ENCODE data around the gene TULP1. TPM values are rescaled to one million over a fixed set of nuclear protein-coding genes. Genes with fewer than 3 reads are reported as not detected.
"Not testable (repeated sequence)": the region's sequence is repeated elsewhere in the genome, so short reads cannot be mapped to it uniquely, and the experiment has no call there.

TULP1 gene
- polyA plus RNA-seq, 2 donors, result 0.08 TPM

DNA sequence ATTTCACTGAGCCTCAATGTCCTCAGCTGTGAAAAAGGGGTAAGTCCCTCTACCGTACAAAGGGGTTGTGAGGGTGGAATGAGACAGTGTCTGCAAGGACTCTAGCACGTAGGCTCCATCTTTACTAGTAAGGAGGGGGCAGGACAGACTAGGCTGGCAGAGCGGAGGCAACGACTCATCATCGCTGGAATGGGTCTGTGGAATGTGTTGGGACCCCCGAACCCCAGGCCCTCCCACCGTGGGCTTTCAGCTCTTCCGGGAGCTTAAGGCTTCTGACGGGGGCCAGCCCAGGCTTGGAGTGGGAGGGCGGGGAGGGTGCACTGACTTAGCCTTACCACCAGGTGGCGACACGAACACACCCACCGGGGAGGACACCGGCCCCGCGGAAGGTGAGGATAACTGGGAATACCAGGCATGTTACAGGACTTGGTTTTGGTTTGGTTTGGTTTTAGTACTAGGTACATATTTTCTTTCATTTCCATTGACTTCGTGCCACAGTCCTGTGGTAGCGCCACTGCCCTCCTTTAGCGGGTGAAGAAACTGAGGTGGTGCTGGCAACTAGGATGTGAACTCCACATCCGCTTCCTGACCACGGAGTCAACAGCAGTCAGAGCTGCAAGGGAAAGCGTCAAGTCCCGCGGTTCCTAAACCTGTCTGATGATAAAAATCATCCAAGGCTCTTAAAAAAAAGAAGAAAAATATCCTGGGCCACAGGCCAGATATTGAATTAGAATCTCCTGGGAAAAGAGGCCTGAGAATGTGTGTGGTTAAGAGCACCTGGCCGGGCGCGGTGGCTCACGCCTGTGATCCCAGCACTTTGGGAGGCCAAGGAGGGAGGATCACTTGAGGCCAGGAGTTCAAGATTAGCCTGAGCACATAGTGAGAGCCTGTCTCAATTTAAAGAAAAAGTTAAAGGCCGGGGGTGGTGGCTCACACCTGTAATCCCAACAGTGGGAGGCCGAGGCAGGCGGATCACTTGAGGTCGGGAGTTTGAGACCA lies 10.3 kb upstream of the TULP1 start:
- WGBS, 2 donors, result 31 to 34% methylated on average over 32 of the region's 32 CpGs
- H3K9me3 ChIP-seq (ENCODE audit: control insufficient read depth in 2 of 2, insufficient read depth in 1 of 2, low read depth in 1 of 2, low read length in 1 of 2), result no peaks in the 10 kb centered on the region
- no peaks in the 10 kb centered on the region for H3K36me3 ChIP-seq (ENCODE audit: control insufficient read depth in 2 of 2, insufficient read depth in 2 of 2, low read length in 1 of 2)
- H3K27ac ChIP-seq (ENCODE audit: low read depth in 2 of 2, low read length in 1 of 2), result no peak overlapping the region
- no peaks in the 10 kb centered on the region for H3K27me3 ChIP-seq (ENCODE audit: control insufficient read depth in 1 of 2, insufficient read depth in 2 of 2, low read length in 2 of 2)
- H3K4me1 ChIP-seq (ENCODE audit: control insufficient read depth in 2 of 2, insufficient read depth in 2 of 2, low read length in 1 of 2), result no peaks in the 10 kb centered on the region
- no peak overlapping the region for H3K4me3 ChIP-seq (ENCODE audit: low read depth in 1 of 2, low read length in 2 of 2)

DNA sequence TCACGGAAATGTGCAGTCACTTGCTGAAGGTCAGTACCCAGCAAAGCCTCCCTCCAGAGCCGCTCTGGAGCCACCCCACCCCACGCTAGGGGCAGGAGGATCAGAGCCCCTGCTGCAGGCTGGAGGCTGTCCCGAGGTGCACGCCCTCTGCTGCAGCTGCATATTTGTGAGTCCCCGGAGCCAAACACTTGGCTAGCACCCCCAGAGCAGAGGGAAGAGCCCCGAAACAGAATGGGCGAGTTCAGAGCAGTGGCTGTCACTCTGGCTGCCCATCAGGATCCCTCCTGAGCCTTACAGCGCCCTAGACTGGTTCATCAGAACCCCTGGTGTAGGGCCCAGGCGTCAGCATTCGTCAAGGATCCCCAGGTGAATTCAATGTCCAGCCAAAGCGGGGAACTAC lies 9.5 kb upstream of the TULP1 start:
- Histone ChIP-seq H3K27ac (ENCODE audit: low read depth in 2 of 2, low read length in 1 of 2) (no peak overlapping the region), H3K9me3 (ENCODE audit: control insufficient read depth in 2 of 2, insufficient read depth in 1 of 2, low read depth in 1 of 2, low read length in 1 of 2) (no peaks in the 10 kb centered on the region), H3K4me3 (ENCODE audit: low read depth in 1 of 2, low read length in 2 of 2) (no peak overlapping the region), H3K4me1 (ENCODE audit: control insufficient read depth in 2 of 2, insufficient read depth in 2 of 2, low read length in 1 of 2) (no peaks in the 10 kb centered on the region), H3K27me3 (ENCODE audit: control insufficient read depth in 1 of 2, insufficient read depth in 2 of 2, low read length in 2 of 2) (no peaks in the 10 kb centered on the region), H3K36me3 (ENCODE audit: control insufficient read depth in 2 of 2, insufficient read depth in 2 of 2, low read length in 1 of 2) (no peaks in the 10 kb centered on the region)
- WGBS, 2 donors, result 73 to 78% methylated on average over 12 of the region's 12 CpGs

- H3K27me3 ChIP-seq (ENCODE audit: control insufficient read depth in 1 of 2, insufficient read depth in 2 of 2, low read length in 2 of 2), result no peaks in the 10 kb centered on the region
- WGBS, 2 donors, result 96 to 97% methylated on average over 4 of the region's 4 CpGs
- no peak overlapping the region for H3K4me3 ChIP-seq (ENCODE audit: low read depth in 1 of 2, low read length in 2 of 2)
- no peak overlapping the region for H3K27ac ChIP-seq (ENCODE audit: low read depth in 2 of 2, low read length in 1 of 2)
- H3K36me3 ChIP-seq (ENCODE audit: control insufficient read depth in 2 of 2, insufficient read depth in 2 of 2, low read length in 1 of 2), result no peaks in the 10 kb centered on the region
- H3K4me1 ChIP-seq (ENCODE audit: control insufficient read depth in 2 of 2, insufficient read depth in 2 of 2, low read length in 1 of 2), result no peaks in the 10 kb centered on the region
- H3K9me3 ChIP-seq (ENCODE audit: control insufficient read depth in 2 of 2, insufficient read depth in 1 of 2, low read depth in 1 of 2, low read length in 1 of 2), result no peaks in the 10 kb centered on the region
Observed at GRCh38 chr6:35521235-35521634, 8.5 kb upstream of the TULP1 start.

DNA sequence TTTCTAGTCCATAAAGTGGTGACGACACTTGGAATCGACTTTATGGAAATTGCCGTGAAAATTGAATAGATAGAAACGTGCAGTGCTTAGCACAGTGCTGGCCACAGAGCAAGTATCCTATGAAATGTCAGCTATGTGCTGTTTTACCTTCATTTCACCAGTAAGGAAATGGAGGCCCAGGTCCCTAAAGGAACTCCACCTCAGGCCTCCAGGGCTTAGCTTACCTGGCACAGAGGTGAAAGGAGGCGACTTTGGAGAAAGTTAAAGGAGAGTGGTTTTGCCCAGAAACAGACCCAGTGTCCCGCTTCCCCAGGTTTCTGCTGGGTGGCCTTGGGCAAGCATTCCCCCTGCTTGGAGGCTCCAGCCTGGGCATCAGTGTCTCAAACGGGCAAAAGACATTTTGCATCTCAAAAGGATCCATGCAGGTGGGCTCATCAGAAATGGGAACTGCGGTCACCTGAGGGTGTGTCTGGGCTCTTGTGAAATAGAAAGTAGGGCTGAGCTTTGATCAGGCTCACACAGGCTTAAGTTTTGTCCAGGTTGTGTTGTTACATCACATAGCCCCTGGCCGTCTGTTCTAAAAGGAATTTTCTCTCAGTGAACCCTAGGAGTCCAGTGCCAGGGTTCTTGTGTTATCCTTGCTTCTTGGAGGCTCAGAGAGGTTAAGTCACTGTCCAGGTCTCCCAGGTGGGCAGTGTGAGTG lies 6.8 kb upstream of the TULP1 start:
- H3K27ac ChIP-seq (ENCODE audit: low read depth in 2 of 2, low read length in 1 of 2), result no peak overlapping the region
- H3K9me3 ChIP-seq (ENCODE audit: control insufficient read depth in 2 of 2, insufficient read depth in 1 of 2, low read depth in 1 of 2, low read length in 1 of 2), result no peaks in the 10 kb centered on the region
- H3K4me3 ChIP-seq (ENCODE audit: low read depth in 1 of 2, low read length in 2 of 2), result no peak overlapping the region
- H3K36me3 ChIP-seq (ENCODE audit: control insufficient read depth in 2 of 2, insufficient read depth in 2 of 2, low read length in 1 of 2), result no peaks in the 10 kb centered on the region
- no peaks in the 10 kb centered on the region for H3K4me1 ChIP-seq (ENCODE audit: control insufficient read depth in 2 of 2, insufficient read depth in 2 of 2, low read length in 1 of 2)
- no peaks in the 10 kb centered on the region for H3K27me3 ChIP-seq (ENCODE audit: control insufficient read depth in 1 of 2, insufficient read depth in 2 of 2, low read length in 2 of 2)
- 71 to 78% methylated on average over 9 of the region's 9 CpGs for WGBS, 2 donors

- Histone ChIP-seq H3K27ac (ENCODE audit: low read depth in 2 of 2, low read length in 1 of 2) (no peak overlapping the region), H3K4me1 (ENCODE audit: control insufficient read depth in 2 of 2, insufficient read depth in 2 of 2, low read length in 1 of 2) (no peaks in the 10 kb centered on the region), H3K27me3 (ENCODE audit: control insufficient read depth in 1 of 2, insufficient read depth in 2 of 2, low read length in 2 of 2) (no peaks in the 10 kb centered on the region), H3K36me3 (ENCODE audit: control insufficient read depth in 2 of 2, insufficient read depth in 2 of 2, low read length in 1 of 2) (no peaks in the 10 kb centered on the region), H3K4me3 (ENCODE audit: low read depth in 1 of 2, low read length in 2 of 2) (no peak overlapping the region), H3K9me3 (ENCODE audit: control insufficient read depth in 2 of 2, insufficient read depth in 1 of 2, low read depth in 1 of 2, low read length in 1 of 2) (no peaks in the 10 kb centered on the region)
- 95% methylated on average over 6 of the region's 6 CpGs for WGBS, 2 donors
Observed at GRCh38 chr6:35518566-35519312, 6.0 kb upstream of the TULP1 start.

DNA sequence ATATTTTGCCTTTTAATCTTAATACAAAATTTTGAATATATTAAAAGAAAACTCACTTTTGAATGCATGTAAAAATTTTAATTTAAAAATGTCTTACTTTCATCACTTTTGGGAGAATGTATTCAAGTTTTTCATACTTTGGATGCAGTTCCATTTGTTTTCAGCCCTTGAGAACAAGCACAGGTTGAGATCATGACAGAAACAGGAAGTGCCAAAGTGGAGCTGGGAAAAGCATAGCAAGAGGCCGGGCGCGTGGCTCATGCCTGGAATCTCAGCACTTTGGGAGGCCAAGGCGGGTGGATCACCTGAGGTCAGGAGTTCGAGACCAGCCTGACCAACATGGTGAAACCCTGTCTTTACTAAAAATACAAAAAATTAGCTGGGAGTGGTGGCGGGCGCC lies 5.3 kb upstream of the TULP1 start:
- not testable (repeated sequence) for H3K36me3 ChIP-seq (ENCODE audit: control insufficient read depth in 2 of 2, insufficient read depth in 2 of 2, low read length in 1 of 2); H3K9me3 ChIP-seq (ENCODE audit: control insufficient read depth in 2 of 2, insufficient read depth in 1 of 2, low read depth in 1 of 2, low read length in 1 of 2); H3K4me3 ChIP-seq (ENCODE audit: low read depth in 1 of 2, low read length in 2 of 2); H3K4me1 ChIP-seq (ENCODE audit: control insufficient read depth in 2 of 2, insufficient read depth in 2 of 2, low read length in 1 of 2); H3K27me3 ChIP-seq (ENCODE audit: control insufficient read depth in 1 of 2, insufficient read depth in 2 of 2, low read length in 2 of 2); H3K27ac ChIP-seq (ENCODE audit: low read depth in 2 of 2, low read length in 1 of 2)
- WGBS, 2 donors, result 85 to 91% methylated on average over 7 of the region's 7 CpGs

GRCh38 chr6:35516712-35517111 lies 4.0 kb upstream of the TULP1 start:
- WGBS, 2 donors, result 57 to 82% methylated on average over 6 of the region's 6 CpGs
- no peak overlapping the region for H3K4me3 ChIP-seq (ENCODE audit: low read depth in 1 of 2, low read length in 2 of 2)
- H3K4me1 ChIP-seq (ENCODE audit: control insufficient read depth in 2 of 2, insufficient read depth in 2 of 2, low read length in 1 of 2), result peaks cover under 1 to 4% of the 10 kb centered on the region in 2 donors
- H3K27ac ChIP-seq (ENCODE audit: low read depth in 2 of 2, low read length in 1 of 2), result no peak overlapping the region
- no peaks in the 10 kb centered on the region for H3K27me3 ChIP-seq (ENCODE audit: control insufficient read depth in 1 of 2, insufficient read depth in 2 of 2, low read length in 2 of 2)
- H3K36me3 ChIP-seq (ENCODE audit: control insufficient read depth in 2 of 2, insufficient read depth in 2 of 2, low read length in 1 of 2), result no peaks in the 10 kb centered on the region
- H3K9me3 ChIP-seq (ENCODE audit: control insufficient read depth in 2 of 2, insufficient read depth in 1 of 2, low read depth in 1 of 2, low read length in 1 of 2), result no peaks in the 10 kb centered on the region

- not testable (repeated sequence) for H3K27ac ChIP-seq (ENCODE audit: low read depth in 2 of 2, low read length in 1 of 2); H3K27me3 ChIP-seq (ENCODE audit: control insufficient read depth in 1 of 2, insufficient read depth in 2 of 2, low read length in 2 of 2); H3K4me1 ChIP-seq (ENCODE audit: control insufficient read depth in 2 of 2, insufficient read depth in 2 of 2, low read length in 1 of 2); H3K36me3 ChIP-seq (ENCODE audit: control insufficient read depth in 2 of 2, insufficient read depth in 2 of 2, low read length in 1 of 2); H3K4me3 ChIP-seq (ENCODE audit: low read depth in 1 of 2, low read length in 2 of 2); H3K9me3 ChIP-seq (ENCODE audit: control insufficient read depth in 2 of 2, insufficient read depth in 1 of 2, low read depth in 1 of 2, low read length in 1 of 2)
- WGBS, 2 donors, result 76 to 83% methylated on average over 6 of the region's 6 CpGs
Observed at GRCh38 chr6:35515939-35516338, 3.2 kb upstream of the TULP1 start.

DNA sequence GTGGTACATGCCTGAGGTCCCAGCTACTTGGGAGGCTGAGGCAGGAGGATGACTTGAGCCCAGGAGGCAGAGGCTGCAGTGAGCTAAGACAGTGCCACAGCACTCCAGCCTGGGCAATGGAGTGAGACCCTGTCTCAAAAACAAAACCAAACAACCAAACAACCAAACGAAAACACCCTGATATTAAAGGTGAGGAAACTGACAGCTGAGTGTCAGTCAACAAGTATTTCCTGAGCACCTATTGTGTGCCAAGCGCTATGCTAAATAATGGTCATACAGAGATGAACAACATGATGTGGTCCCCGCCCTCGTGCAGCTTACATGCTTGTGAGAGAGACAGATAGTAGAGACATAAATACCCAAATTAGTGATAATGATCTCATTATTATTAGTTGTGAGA lies 1.9 kb upstream of the TULP1 start:
- H3K27ac ChIP-seq (ENCODE audit: low read depth in 2 of 2, low read length in 1 of 2), result no peak overlapping the region
- no peaks in the 10 kb centered on the region for H3K9me3 ChIP-seq (ENCODE audit: control insufficient read depth in 2 of 2, insufficient read depth in 1 of 2, low read depth in 1 of 2, low read length in 1 of 2)
- H3K4me1 ChIP-seq (ENCODE audit: control insufficient read depth in 2 of 2, insufficient read depth in 2 of 2, low read length in 1 of 2), result peaks cover 3 to 4% of the 10 kb centered on the region in 2 donors
- H3K36me3 ChIP-seq (ENCODE audit: control insufficient read depth in 2 of 2, insufficient read depth in 2 of 2, low read length in 1 of 2), result no peaks in the 10 kb centered on the region
- no peak overlapping the region for H3K4me3 ChIP-seq (ENCODE audit: low read depth in 1 of 2, low read length in 2 of 2)
- WGBS, 2 donors, result 81 to 87% methylated on average over 4 of the region's 4 CpGs
- peaks cover 0 to 2% of the 10 kb centered on the region in 2 donors for H3K27me3 ChIP-seq (ENCODE audit: control insufficient read depth in 1 of 2, insufficient read depth in 2 of 2, low read length in 2 of 2)

All from esophagus (tissue), 2 donors.